HEK293 (cell line): Measurements from ENCODE around the gene VPS18.
A peak's percentile ranks its signal among the peaks of the same experiment; 100 is the strongest.

Experiments used
- CTCF ChIA-PET: fragments of 350-600 bp; formaldehyde crosslinking; extraction: SDS; loops from one replicate; lab custom pipeline; 2021; ENCODE audit warnings: antibody characterized with exemption; lab: Yijun Ruan, JAX
- POLR2A ChIA-PET: fragments of 300-600 bp; formaldehyde crosslinking; extraction: SDS; loops from one replicate; lab custom pipeline; 2020; ENCODE audit warnings: antibody characterized with exemption, inconsistent platforms; lab: Yijun Ruan, JAX
- H3K27ac ChIP-seq: fragments of 200-500 bp; sonication (Bioruptor generic); 2 replicates; pipeline ENCODE4 v1.5.1; 2014; ENCODE audit warnings: low read depth, low read length, control low read depth, inconsistent platforms; ENCODE audit errors: extremely low read depth
- H3K36me3 ChIP-seq, 2 experiments: fragments of 200-500 bp in 1 of 2; sonication (Bioruptor generic) in 1 of 2; 1 replicate in 1 of 2; 2 replicates in 1 of 2; pipeline ENCODE4 v1.5.1; 2014 to 2017; ENCODE audit warnings: inconsistent platforms in 2 of 2, low read length in 2 of 2; ENCODE audit not compliant: control insufficient read depth in 2 of 2, insufficient read depth in 1 of 2
- H3K4me1 ChIP-seq: fragments of 200-500 bp; sonication (Bioruptor generic); 2 replicates; pipeline ENCODE4 v1.5.1; 2014; ENCODE audit warnings: mild to moderate bottlenecking, low read length, inconsistent platforms; ENCODE audit not compliant: control insufficient read depth, insufficient read depth
- H3K4me3 ChIP-seq: 2 replicates; pipeline ENCODE4 v1.5.1; 2011; ENCODE audit warnings: low read depth, mild to moderate bottlenecking, control low read depth, low read length, moderate library complexity
- H3K9me3 ChIP-seq: fragments of 200-500 bp; sonication (Bioruptor generic); 2 replicates; pipeline ENCODE4 v1.5.1; 2014; ENCODE audit warnings: low read depth, low read length, inconsistent platforms; ENCODE audit not compliant: control insufficient read depth, insufficient read depth
- GLIS1 ChIP-seq: fragments of 450-650 bp; formaldehyde crosslinking; IDR thresholded peaks from 2 replicates; pipeline ENCODE4 v1.5.1; 2016; ENCODE audit warnings: missing biosample characterization, missing genetic modification characterization
- GLIS2 ChIP-seq: fragments of 450-650 bp; formaldehyde crosslinking; IDR thresholded peaks from 2 replicates; pipeline ENCODE4 v1.5.1; 2016; ENCODE audit warnings: missing biosample characterization, missing genetic modification characterization
- IKZF3 ChIP-seq: fragments of 450-650 bp; IDR thresholded peaks from 2 replicates; pipeline ENCODE4 v1.5.0; 2018; ENCODE audit warnings: missing biosample characterization, mild to moderate bottlenecking, missing genetic modification characterization, moderate library complexity
- KLF9 ChIP-seq: fragments of 450-650 bp; formaldehyde crosslinking; IDR thresholded peaks from 2 replicates; pipeline ENCODE4 v1.5.1; 2016; ENCODE audit warnings: missing biosample characterization, missing genetic modification characterization, low read depth
- SP2 ChIP-seq: fragments of 450-650 bp; formaldehyde crosslinking; IDR thresholded peaks from 2 replicates; pipeline ENCODE4 v1.5.1; 2016; ENCODE audit warnings: missing biosample characterization, missing genetic modification characterization
- ZBTB20 ChIP-seq: fragments of 450-650 bp; formaldehyde crosslinking; IDR thresholded peaks from 2 replicates; pipeline ENCODE4 v1.5.1; 2016; ENCODE audit warnings: missing biosample characterization, missing genetic modification characterization
- ZNF132 ChIP-seq: fragments of 450-650 bp; formaldehyde crosslinking; IDR thresholded peaks from 2 replicates; pipeline ENCODE4 v1.5.1; 2017; ENCODE audit warnings: missing biosample characterization, missing genetic modification characterization, borderline replicate concordance
- ZNF175 ChIP-seq: fragments of 450-650 bp; formaldehyde crosslinking; IDR thresholded peaks from 2 replicates; pipeline ENCODE4 v1.5.1; 2016; ENCODE audit warnings: missing biosample characterization, missing genetic modification characterization
- ZNF19 ChIP-seq: fragments of 450-650 bp; formaldehyde crosslinking; IDR thresholded peaks from 2 replicates; pipeline ENCODE4; 2016; ENCODE audit warnings: missing biosample characterization, missing genetic modification characterization, low read depth
- ZNF621 ChIP-seq: fragments of 450-650 bp; formaldehyde crosslinking; IDR thresholded peaks from 2 replicates; pipeline ENCODE4 v1.5.1; 2017; ENCODE audit warnings: missing biosample characterization, missing genetic modification characterization
- ZNF76 ChIP-seq: fragments of 450-650 bp; formaldehyde crosslinking; IDR thresholded peaks from 2 replicates; pipeline ENCODE4; 2016; ENCODE audit warnings: low read depth, missing biosample characterization, missing genetic modification characterization, borderline replicate concordance
- ZXDB ChIP-seq: fragments of 450-650 bp; formaldehyde crosslinking; IDR thresholded peaks from 2 replicates; pipeline ENCODE4 v1.5.1; 2016; ENCODE audit warnings: missing biosample characterization, missing genetic modification characterization
- TF ChIP-seq, protein P1 (sequence below): fragments of 450-650 bp; formaldehyde crosslinking; IDR thresholded peaks from 2 replicates; pipeline ENCODE4 v1.5.1; 2016; ENCODE audit warnings: missing biosample characterization, missing genetic modification characterization
- TF ChIP-seq, protein P2 (sequence below): fragments of 450-650 bp; formaldehyde crosslinking; IDR thresholded peaks from 2 replicates; pipeline ENCODE4 v1.5.1; 2016; ENCODE audit warnings: missing biosample characterization, missing genetic modification characterization
- TF ChIP-seq, protein P3 (sequence below): fragments of 450-650 bp; formaldehyde crosslinking; IDR thresholded peaks from 2 replicates; pipeline ENCODE4 v1.5.1; 2017; ENCODE audit warnings: missing biosample characterization, missing genetic modification characterization
- TF ChIP-seq, protein P4 (sequence below): fragments of 450-650 bp; formaldehyde crosslinking; conservative IDR thresholded peaks from 2 replicates; pipeline ENCODE4 v1.5.1; 2016; ENCODE audit warnings: low read depth, missing biosample characterization, missing genetic modification characterization
- TF ChIP-seq, protein P5 (sequence below): fragments of 450-650 bp; formaldehyde crosslinking; IDR thresholded peaks from 2 replicates; pipeline ENCODE4 v1.5.1; 2017; ENCODE audit warnings: missing biosample characterization, missing genetic modification characterization
- TF ChIP-seq, protein P6 (sequence below): fragments of 450-650 bp; formaldehyde crosslinking; IDR thresholded peaks from 2 replicates; pipeline ENCODE4 v1.5.1; 2016; ENCODE audit warnings: missing biosample characterization, missing genetic modification characterization

The VPS18 gene

DNA sequence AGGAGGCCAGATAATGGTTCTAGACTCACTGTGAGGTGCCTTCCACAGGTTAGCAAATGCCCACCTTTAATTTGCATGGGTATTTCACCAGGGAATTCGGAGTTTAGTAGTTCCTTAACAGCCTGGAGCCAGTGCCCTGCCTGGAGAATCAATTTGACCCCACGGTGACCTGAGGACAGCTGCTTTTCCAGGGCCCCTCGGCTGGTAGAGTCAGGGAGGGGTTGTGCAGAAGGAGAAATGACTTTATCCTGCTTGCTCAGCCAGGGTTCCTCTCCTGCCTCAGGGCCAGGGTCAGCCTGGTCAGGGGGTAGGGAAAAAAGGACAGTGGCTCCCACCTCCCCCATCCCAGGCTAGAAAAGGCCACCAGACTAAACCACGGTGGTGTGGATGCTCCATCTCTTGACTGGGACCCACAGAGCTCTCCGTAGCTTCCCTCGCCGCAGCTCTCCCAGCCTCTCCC, 46.8 kb downstream of the VPS18 start (continued):
- TF ChIP-seq, protein P1, sequence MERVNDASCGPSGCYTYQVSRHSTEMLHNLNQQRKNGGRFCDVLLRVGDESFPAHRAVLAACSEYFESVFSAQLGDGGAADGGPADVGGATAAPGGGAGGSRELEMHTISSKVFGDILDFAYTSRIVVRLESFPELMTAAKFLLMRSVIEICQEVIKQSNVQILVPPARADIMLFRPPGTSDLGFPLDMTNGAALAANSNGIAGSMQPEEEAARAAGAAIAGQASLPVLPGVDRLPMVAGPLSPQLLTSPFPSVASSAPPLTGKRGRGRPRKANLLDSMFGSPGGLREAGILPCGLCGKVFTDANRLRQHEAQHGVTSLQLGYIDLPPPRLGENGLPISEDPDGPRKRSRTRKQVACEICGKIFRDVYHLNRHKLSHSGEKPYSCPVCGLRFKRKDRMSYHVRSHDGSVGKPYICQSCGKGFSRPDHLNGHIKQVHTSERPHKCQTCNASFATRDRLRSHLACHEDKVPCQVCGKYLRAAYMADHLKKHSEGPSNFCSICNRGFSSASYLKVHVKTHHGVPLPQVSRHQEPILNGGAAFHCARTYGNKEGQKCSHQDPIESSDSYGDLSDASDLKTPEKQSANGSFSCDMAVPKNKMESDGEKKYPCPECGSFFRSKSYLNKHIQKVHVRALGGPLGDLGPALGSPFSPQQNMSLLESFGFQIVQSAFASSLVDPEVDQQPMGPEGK (tag by site-specific recombination): 0 out of 2 replicates have a peak, but pooled peaks have one; percentile 33
- peak; percentile 61; the same call in 1 of the 2 replicates for TF ChIP-seq IKZF3
- no peak for TF ChIP-seq SP2 (tag by site-specific recombination)
- TF ChIP-seq ZNF621 (tag by site-specific recombination): no peak
- peak; percentile 65; the same call in 1 of the 2 replicates for TF ChIP-seq ZBTB20 (tag by site-specific recombination)
- TF ChIP-seq ZNF175 (tag by site-specific recombination): no peak
- TF ChIP-seq, protein P2, sequence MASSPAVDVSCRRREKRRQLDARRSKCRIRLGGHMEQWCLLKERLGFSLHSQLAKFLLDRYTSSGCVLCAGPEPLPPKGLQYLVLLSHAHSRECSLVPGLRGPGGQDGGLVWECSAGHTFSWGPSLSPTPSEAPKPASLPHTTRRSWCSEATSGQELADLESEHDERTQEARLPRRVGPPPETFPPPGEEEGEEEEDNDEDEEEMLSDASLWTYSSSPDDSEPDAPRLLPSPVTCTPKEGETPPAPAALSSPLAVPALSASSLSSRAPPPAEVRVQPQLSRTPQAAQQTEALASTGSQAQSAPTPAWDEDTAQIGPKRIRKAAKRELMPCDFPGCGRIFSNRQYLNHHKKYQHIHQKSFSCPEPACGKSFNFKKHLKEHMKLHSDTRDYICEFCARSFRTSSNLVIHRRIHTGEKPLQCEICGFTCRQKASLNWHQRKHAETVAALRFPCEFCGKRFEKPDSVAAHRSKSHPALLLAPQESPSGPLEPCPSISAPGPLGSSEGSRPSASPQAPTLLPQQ: peak; percentile 55; the same call in 1 of the 2 replicates

DNA sequence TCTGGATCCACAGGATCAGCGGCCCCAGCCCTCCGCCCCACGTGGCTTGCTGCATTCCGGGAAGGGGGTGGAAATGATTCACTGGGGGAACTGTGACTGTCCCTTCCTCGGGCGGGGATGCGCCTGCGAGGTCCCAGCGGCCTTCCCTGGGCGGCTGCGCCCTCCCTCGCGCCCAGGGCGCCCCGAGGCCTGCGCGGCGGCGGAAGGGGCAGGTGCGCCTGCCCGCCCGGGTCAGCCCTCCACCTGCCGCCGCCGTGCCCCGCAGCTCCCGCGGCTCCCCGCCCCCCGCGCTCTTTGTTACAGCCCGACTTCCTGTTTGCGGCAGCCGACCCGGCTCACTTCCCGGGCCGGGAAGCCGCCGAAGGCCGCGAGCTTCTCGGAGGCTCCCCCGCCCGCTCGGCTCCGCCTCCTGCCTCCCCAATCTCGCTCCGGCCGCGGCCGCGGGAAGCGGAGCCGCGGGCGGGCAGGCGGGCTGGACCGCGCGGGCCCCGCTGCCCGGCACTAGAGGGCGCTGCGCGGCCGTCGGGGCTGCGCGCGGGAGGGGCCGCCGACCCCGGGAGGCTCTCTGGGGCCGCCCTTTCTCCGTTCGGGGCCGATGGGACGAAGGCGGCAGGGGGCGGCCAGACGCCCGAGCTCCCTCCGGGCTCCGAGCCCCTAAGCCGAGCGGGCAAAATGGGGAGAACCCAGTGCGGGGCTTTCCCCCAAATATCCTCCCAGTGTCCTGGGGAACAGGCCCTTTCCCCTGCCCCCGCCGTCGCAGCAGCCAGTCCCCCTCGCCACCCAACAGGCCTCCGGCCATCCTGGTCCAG, 47.5 kb downstream of the VPS18 start:
- peaks cover 4% of the 10 kb centered on the region; the same call in 1 of the 2 replicates for H3K4me1 ChIP-seq
- POLR2A ChIA-PET: interaction anchor here (0.6 to 5.3 kb wide), 7 partner anchors 12 to 94 kb away, joined by 3 to 64 read pairs (median 4); partner anchors contain the start of genes CHAC1 and DLL4
- peak; percentile 57 for TF ChIP-seq GLIS1 (tag by site-specific recombination)
- TF ChIP-seq KLF9 (tag by site-specific recombination): no peak
- TF ChIP-seq, protein P3, sequence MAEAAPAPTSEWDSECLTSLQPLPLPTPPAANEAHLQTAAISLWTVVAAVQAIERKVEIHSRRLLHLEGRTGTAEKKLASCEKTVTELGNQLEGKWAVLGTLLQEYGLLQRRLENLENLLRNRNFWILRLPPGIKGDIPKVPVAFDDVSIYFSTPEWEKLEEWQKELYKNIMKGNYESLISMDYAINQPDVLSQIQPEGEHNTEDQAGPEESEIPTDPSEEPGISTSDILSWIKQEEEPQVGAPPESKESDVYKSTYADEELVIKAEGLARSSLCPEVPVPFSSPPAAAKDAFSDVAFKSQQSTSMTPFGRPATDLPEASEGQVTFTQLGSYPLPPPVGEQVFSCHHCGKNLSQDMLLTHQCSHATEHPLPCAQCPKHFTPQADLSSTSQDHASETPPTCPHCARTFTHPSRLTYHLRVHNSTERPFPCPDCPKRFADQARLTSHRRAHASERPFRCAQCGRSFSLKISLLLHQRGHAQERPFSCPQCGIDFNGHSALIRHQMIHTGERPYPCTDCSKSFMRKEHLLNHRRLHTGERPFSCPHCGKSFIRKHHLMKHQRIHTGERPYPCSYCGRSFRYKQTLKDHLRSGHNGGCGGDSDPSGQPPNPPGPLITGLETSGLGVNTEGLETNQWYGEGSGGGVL: peak; percentile 55; the same call in 1 of the 2 replicates
- TF ChIP-seq ZNF19 (tag by site-specific recombination): no peak
- TF ChIP-seq ZNF76 (tag by site-specific recombination): 0 out of 2 replicates have a peak, but pooled peaks have one; percentile 20
- TF ChIP-seq ZNF132: no peak
- TF ChIP-seq ZBTB20 (tag by site-specific recombination): peak; percentile 29
- TF ChIP-seq ZXDB (tag by site-specific recombination): peak; percentile 33; the same call in 1 of the 2 replicates
- TF ChIP-seq, protein P4, sequence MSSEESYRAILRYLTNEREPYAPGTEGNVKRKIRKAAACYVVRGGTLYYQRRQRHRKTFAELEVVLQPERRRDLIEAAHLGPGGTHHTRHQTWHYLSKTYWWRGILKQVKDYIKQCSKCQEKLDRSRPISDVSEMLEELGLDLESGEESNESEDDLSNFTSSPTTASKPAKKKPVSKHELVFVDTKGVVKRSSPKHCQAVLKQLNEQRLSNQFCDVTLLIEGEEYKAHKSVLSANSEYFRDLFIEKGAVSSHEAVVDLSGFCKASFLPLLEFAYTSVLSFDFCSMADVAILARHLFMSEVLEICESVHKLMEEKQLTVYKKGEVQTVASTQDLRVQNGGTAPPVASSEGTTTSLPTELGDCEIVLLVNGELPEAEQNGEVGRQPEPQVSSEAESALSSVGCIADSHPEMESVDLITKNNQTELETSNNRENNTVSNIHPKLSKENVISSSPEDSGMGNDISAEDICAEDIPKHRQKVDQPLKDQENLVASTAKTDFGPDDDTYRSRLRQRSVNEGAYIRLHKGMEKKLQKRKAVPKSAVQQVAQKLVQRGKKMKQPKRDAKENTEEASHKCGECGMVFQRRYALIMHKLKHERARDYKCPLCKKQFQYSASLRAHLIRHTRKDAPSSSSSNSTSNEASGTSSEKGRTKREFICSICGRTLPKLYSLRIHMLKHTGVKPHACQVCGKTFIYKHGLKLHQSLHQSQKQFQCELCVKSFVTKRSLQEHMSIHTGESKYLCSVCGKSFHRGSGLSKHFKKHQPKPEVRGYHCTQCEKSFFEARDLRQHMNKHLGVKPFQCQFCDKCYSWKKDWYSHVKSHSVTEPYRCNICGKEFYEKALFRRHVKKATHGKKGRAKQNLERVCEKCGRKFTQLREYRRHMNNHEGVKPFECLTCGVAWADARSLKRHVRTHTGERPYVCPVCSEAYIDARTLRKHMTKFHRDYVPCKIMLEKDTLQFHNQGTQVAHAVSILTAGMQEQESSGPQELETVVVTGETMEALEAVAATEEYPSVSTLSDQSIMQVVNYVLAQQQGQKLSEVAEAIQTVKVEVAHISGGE: peak; percentile 41; the same call in 1 of the 2 replicates
- TF ChIP-seq SP2 (tag by site-specific recombination): peak; percentile 54; the same call in 1 of the 2 replicates
- TF ChIP-seq, protein P5, sequence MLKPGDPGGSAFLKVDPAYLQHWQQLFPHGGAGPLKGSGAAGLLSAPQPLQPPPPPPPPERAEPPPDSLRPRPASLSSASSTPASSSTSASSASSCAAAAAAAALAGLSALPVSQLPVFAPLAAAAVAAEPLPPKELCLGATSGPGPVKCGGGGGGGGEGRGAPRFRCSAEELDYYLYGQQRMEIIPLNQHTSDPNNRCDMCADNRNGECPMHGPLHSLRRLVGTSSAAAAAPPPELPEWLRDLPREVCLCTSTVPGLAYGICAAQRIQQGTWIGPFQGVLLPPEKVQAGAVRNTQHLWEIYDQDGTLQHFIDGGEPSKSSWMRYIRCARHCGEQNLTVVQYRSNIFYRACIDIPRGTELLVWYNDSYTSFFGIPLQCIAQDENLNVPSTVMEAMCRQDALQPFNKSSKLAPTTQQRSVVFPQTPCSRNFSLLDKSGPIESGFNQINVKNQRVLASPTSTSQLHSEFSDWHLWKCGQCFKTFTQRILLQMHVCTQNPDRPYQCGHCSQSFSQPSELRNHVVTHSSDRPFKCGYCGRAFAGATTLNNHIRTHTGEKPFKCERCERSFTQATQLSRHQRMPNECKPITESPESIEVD: no peak
- peak; percentile 72 for TF ChIP-seq GLIS2 (tag by site-specific recombination)
- TF ChIP-seq, protein P6, sequence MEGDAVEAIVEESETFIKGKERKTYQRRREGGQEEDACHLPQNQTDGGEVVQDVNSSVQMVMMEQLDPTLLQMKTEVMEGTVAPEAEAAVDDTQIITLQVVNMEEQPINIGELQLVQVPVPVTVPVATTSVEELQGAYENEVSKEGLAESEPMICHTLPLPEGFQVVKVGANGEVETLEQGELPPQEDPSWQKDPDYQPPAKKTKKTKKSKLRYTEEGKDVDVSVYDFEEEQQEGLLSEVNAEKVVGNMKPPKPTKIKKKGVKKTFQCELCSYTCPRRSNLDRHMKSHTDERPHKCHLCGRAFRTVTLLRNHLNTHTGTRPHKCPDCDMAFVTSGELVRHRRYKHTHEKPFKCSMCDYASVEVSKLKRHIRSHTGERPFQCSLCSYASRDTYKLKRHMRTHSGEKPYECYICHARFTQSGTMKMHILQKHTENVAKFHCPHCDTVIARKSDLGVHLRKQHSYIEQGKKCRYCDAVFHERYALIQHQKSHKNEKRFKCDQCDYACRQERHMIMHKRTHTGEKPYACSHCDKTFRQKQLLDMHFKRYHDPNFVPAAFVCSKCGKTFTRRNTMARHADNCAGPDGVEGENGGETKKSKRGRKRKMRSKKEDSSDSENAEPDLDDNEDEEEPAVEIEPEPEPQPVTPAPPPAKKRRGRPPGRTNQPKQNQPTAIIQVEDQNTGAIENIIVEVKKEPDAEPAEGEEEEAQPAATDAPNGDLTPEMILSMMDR (tag by site-specific recombination): peak; percentile 22; the same call in 1 of the 2 replicates
- TF ChIP-seq, protein P2: no peak

More for the DNA sequence above, 47.5 kb downstream of the VPS18 start:
- Histone ChIP-seq H3K36me3 (no peaks in the 10 kb centered on the region), H3K27ac (peak overlapping the region; percentile 73; the same call in 1 of the 2 replicates), H3K4me3 (peak overlapping the region; percentile 41), H3K9me3 (no peaks in the 10 kb centered on the region)
- CTCF ChIA-PET: interaction anchor here (0.5 to 3.5 kb wide), 39 partner anchors 8 to 782 kb away, joined by 3 to 29 read pairs (median 4); partner anchors contain the start of genes CHAC1 and DLL4
